Adrenal gland (tissue), 5 donors: ENCODE results near the gene MXRA7.

Source experiments
- POLR2A ChIP-seq, 2 donors: fragments of 450-650 bp; IDR thresholded peaks; one replicate each; pipeline ENCODE4 v1.6.1; 2017; ENCODE audit warnings: antibody characterized with exemption in 2 of 2, mild to moderate bottlenecking in 2 of 2, moderate library complexity in 1 of 2
- TF ChIP-seq, protein P1 (sequence below), 6 experiments: fragments of 450-650 bp in 4 of 6; fragments of 200-600 bp in 2 of 6; sonication (generic) in 1 of 6; IDR thresholded peaks; 1 replicate in 5 of 6; 2 replicates in 1 of 6; pipeline versions ENCODE4 v1.5.1 to v1.8.0; 2016 to 2021; ENCODE audit warnings: antibody characterized with exemption in 6 of 6, mild to moderate bottlenecking in 2 of 6, moderate library complexity in 1 of 6
- donor health status: DM: no; HTN: no; CAD: no.

DNA sequence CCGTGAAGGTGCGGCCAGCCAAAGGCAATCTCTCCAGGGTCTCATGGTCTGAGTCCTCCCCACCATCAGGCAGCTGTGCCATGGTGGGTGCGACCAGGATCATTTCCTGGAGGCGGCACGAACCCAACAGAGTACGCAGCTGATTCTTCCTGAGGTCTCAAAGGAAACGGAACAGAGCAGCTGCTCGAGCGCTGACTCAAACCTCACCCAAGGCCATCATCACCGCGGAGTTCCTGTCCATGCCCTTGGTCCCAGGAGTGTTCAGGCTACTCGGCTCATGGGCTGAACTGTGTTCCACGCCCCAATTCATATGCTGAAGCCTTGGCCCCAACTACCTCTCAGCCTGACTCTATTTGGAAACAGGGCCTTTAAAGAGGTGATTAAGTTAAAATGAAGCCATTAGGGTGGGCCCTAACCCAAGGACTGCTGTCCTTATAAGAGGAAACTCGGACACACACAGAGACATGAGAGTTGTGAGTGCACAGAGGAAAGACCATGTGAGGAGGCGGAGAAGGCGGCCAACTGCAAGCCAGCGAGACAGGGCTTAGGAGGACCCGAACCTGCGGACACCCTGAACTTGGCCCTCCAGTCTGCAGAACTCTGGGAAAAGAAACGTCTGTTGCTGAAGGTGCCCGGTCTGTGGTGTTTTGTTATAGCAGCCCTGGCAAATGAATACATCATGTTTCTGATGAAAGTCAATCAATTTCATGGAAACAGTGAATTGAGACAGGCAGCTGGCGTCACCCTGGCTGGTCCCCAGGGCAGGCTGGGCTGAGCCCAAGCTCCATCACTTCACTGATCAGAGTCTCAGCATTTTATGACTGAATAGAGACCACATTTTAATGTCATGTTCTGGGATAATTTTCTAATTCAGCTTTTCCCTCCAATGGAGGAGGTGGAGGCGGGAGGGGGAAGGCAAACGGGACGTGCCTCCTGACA is 13.7 kb downstream of the MXRA7 start:
- TF ChIP-seq POLR2A (IDR thresholded peaks at IDR 0.05) = peak in 1 of 2 donors; percentile 81
- TF ChIP-seq, protein P1, sequence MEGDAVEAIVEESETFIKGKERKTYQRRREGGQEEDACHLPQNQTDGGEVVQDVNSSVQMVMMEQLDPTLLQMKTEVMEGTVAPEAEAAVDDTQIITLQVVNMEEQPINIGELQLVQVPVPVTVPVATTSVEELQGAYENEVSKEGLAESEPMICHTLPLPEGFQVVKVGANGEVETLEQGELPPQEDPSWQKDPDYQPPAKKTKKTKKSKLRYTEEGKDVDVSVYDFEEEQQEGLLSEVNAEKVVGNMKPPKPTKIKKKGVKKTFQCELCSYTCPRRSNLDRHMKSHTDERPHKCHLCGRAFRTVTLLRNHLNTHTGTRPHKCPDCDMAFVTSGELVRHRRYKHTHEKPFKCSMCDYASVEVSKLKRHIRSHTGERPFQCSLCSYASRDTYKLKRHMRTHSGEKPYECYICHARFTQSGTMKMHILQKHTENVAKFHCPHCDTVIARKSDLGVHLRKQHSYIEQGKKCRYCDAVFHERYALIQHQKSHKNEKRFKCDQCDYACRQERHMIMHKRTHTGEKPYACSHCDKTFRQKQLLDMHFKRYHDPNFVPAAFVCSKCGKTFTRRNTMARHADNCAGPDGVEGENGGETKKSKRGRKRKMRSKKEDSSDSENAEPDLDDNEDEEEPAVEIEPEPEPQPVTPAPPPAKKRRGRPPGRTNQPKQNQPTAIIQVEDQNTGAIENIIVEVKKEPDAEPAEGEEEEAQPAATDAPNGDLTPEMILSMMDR (IDR thresholded peaks at IDR 0.05) = peak in 1 of 6 experiments; percentile 8
